Natural killer cell treated with Interleukin-12 subunit alpha and Interleukin-12 subunit beta and Interleukin-15 and Interleukin-18, amount 100 ng/mL, for 72 hours (primary cell): ENCODE data around the gene FBXL17. TPM values are rescaled to one million over a fixed set of nuclear protein-coding genes. Genes with fewer than 3 reads are reported as not detected.

Source experiments
- ATAC-seq, 2 donors: fragments of 150-1000 bp; cut with Tn5 transposase in 1 of 2; sonication (Bioruptor Pico), chemical (Tn5 transposase) in 1 of 2; 2 replicates each; pipeline ENCODE4 v1.10.0; 2021
- DNase-seq: peaks from one replicate; pipeline ENCODE4 v3.0.0; 2022; ENCODE audit warnings: low spot score
- H3K27ac Mint-ChIP-seq, 2 donors: 1 replicate in 1 of 2; 2 replicates in 1 of 2; pipeline ENCODE4 v1.8.0; 2022; ENCODE audit warnings: mixed read lengths in 2 of 2, mild to moderate bottlenecking in 1 of 2, moderate library complexity in 1 of 2
- H3K27me3 Mint-ChIP-seq, 2 donors: 1 replicate in 1 of 2; 2 replicates in 1 of 2; pipeline ENCODE4 v1.8.0; 2022; ENCODE audit warnings: mixed read lengths in 2 of 2
- H3K36me3 Mint-ChIP-seq: one replicate; pipeline ENCODE4 v1.8.0; 2022; ENCODE audit warnings: mixed read lengths
- H3K4me1 Mint-ChIP-seq, 2 donors: 1 replicate in 1 of 2; 2 replicates in 1 of 2; pipeline ENCODE4 v1.8.0; 2022; ENCODE audit warnings: low read depth in 2 of 2, mixed read lengths in 2 of 2, mild to moderate bottlenecking in 1 of 2
- H3K4me3 Mint-ChIP-seq: one replicate; pipeline ENCODE4 v1.8.0; 2022; ENCODE audit warnings: mixed read lengths
- H3K9me3 Mint-ChIP-seq: 2 replicates; pipeline ENCODE4 v1.8.0; 2022; ENCODE audit warnings: mixed read lengths
- total RNA-seq, 2 donors: library from RNA; stranded (reverse); gene quantifications; one replicate each; pipeline ENCODE4 v1.2.3, GENCODE V29; 2022

Gene FBXL17
- total RNA-seq, 2 donors from 2014 or later, result 11.5 to 14.1 TPM

DNA sequence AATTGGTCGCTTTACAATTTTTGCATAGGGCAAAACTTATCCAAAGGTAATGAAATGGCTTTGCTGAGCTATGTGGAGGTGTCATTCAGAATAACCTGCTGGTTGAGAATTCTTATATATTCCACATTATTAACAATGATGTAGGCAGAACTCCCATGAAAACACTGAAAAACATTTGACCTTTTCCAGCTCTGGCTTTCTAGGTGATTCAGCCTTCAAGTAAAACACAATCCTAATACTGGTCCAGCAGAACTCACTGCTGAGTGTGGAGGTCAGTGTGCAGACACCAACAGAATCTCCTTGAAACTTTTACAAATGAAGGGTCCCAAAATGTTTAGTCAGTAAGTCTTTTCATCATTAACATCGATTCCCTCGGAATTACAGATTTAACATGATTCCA lies 549.2 kb downstream of the FBXL17 start:
- ATAC-seq, result no peak
- no peak for DNase-seq
- Mint-ChIP-seq H3K9me3 (no peaks in the 10 kb centered on the region), H3K4me3 (no peak overlapping the region), H3K4me1 (no peaks in the 10 kb centered on the region), H3K36me3 (no peaks in the 10 kb centered on the region), H3K27ac (no peak overlapping the region), H3K27me3 (peaks cover 0 to 3% of the 10 kb centered on the region in 2 donors)

DNA sequence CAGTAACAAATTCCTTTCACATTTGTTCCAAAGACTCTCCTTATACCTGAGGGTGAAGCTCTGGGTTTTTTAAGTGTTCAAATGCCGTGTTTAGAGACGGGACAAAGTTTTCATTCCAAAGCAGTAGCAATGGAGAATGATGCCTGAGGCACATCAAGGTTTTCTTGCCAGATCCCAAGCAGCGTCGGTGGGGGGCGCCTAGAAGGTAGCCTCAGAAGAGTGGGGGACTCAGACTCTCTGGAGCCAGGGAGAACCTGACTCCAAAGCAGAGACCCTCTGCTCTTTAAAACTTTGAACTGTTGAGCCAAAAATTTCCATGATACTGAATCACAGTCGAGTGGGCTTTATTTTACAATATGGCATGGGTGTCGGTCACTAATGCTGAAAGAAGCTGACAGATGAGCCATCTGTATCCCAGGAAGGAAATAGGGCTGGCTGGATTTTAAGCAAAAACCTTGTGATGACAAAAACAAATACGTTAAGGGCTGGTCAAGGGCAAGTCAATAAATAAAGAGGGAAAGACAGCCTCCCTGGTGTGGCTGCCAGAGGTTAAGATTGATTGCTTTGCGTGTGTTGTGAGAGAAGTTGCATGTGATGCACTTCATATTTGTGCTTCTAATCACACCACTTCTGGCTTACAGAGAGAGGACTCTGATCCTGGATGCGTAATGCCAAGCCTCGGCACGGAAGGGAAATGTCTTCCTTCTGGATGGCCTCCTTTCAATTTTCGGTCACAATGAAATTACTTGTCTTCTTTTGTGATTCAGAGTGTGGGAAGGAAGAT lies 550.1 kb downstream of the FBXL17 start:
- ATAC-seq (no peak), DNase-seq (no peak)
- Mint-ChIP-seq H3K4me3 (no peak overlapping the region), H3K9me3 (no peaks in the 10 kb centered on the region), H3K36me3 (no peaks in the 10 kb centered on the region), H3K27me3 (peaks cover 3% of the 10 kb centered on the region in 2 donors), H3K4me1 (no peaks in the 10 kb centered on the region), H3K27ac (no peak overlapping the region)

DNA sequence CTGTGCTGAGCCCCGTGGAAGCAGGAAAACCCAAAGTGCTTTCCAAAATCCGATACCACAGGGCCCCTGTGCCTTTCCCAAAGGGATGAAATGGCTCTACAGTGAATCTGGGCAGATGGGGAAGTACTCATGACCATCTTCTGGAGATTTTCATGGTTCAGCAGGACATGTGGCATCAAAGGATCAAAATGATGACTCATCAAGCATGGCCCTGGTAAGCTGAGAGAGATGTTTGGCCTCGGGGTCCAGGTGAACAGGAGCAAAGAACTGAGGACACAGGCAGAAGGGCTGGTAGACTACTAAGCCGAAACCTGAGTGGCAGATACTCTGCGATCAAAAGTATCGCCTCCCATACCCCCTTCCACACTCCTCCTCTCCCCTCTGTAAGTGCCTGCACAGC lies 551.1 kb downstream of the FBXL17 start:
- H3K27ac Mint-ChIP-seq, result no peak overlapping the region
- no peak for ATAC-seq
- DNase-seq, result no peak

DNA sequence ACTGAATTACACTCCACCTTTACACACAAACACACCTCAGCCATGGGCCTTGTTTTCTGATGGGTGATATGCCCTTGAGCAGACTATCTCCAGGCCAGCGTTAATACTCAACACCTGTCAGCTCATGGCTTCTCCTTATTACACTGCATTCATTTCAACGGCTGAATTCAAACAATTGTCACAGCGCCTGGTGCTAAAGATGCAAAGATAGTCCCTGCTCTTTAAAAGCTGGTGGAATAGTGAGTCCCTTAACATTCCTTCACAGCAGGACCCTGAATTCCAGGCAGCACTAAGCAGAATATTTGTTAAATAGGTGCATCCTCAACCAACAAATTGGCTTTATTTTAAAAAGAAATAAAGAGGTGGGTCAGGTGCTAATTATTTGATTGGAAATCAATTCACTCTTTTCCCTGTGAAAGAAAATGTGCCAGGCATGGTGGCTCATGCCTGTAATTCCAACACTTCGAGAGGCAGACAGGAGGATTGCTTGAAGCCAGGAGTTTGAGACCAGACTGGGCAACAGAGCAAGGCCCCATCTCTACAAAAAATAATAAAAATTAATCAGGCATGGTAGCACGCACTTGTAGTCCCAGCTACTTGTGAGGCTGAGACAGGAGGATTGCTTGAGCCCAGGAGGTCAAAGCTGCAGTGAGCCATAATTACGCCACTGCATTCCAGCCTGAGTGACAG lies 555.4 kb downstream of the FBXL17 start:
- ATAC-seq (no peak), DNase-seq (no peak)
- H3K4me1 Mint-ChIP-seq, result no peaks in the 10 kb centered on the region
- no peak overlapping the region for H3K4me3 Mint-ChIP-seq
- no peaks in the 10 kb centered on the region for H3K9me3 Mint-ChIP-seq
- peaks cover 3 to 7% of the 10 kb centered on the region in 2 donors for H3K27me3 Mint-ChIP-seq
- no peak overlapping the region for H3K27ac Mint-ChIP-seq
- no peaks in the 10 kb centered on the region for H3K36me3 Mint-ChIP-seq

More for the DNA sequence above, 551.1 kb downstream of the FBXL17 start:
- Mint-ChIP-seq H3K9me3 (no peaks in the 10 kb centered on the region), H3K27me3 (peaks cover 3 to 7% of the 10 kb centered on the region in 2 donors), H3K4me3 (no peak overlapping the region), H3K4me1 (no peaks in the 10 kb centered on the region), H3K36me3 (no peaks in the 10 kb centered on the region)

DNA sequence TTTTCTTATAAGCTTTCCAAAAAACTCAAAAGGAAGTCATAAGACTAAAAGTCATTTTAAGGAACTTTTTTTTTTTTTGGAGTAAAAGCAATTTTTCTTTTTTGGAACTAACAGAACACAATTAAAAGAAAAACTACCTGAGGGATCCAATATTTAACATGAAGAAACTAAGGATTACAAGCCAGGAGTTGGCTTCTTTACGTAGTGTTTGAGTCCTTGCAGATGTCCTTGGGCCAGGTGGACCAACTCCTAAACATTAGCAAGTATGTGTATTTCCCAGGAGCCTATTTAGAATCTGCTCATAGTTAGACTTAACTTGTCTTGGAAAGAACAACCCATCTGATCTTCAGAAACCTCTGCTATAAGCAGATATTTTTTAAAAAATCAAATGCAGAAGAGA lies 557.1 kb downstream of the FBXL17 start:
- H3K4me3 Mint-ChIP-seq, result no peak overlapping the region
- H3K4me1 Mint-ChIP-seq, result no peaks in the 10 kb centered on the region
- DNase-seq, result no peak

DNA sequence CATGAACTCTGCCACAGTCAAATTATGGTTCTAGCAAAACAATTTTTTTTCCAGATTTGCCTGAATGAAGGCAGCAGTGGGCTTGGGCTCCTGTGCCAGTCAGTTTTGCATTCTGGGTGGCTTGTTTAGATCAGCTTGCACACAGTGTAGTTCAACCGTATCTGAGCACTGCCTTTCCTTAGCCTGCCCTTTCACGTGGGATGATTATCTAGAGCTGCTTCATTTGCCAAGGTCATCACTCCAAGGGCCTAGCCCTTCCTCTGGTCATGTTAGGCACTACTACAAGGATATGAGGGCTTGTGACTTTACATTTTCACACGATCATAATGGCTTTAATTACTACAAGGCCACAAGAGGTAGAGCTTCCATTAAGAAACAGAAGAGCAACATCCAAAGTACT lies 560.6 kb downstream of the FBXL17 start:
- Mint-ChIP-seq H3K27ac (no peak overlapping the region), H3K4me3 (no peak overlapping the region), H3K36me3 (no peaks in the 10 kb centered on the region), H3K4me1 (no peaks in the 10 kb centered on the region), H3K27me3 (peaks cover 0 to 5% of the 10 kb centered on the region in 2 donors), H3K9me3 (peaks cover 3% of the 10 kb centered on the region)
- ATAC-seq (no peak), DNase-seq (no peak)

More for the DNA sequence above, 557.1 kb downstream of the FBXL17 start:
- Mint-ChIP-seq H3K36me3 (no peaks in the 10 kb centered on the region), H3K9me3 (peaks cover 3% of the 10 kb centered on the region), H3K27me3 (peaks cover 2 to 7% of the 10 kb centered on the region in 2 donors), H3K27ac (no peak overlapping the region)
- no peak for ATAC-seq

DNA sequence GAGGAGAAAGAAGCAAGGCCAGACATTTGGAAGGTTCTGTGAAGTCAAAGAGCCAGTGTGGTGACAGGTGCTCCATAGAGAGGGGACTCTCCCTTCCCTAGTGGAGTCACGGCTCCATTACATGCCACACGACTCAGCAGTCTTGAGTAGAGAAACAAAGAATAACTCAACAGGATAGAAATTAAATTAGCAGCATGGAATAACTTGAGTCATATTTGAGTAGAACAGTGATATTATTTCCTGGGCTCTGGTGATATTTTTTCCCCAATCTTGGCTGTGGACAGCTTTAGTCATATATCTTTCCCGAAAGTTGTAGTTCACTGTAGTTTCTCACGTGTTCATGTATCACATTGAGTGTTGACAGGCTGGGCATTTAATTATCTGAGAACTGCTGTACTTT lies 561.5 kb downstream of the FBXL17 start:
- no peaks in the 10 kb centered on the region for H3K36me3 Mint-ChIP-seq
- peaks cover 3% of the 10 kb centered on the region for H3K9me3 Mint-ChIP-seq
- no peaks in the 10 kb centered on the region for H3K4me1 Mint-ChIP-seq
- no peak overlapping the region for H3K27ac Mint-ChIP-seq
- ATAC-seq (no peak), DNase-seq (no peak)
- H3K27me3 Mint-ChIP-seq, result peaks cover 0 to 5% of the 10 kb centered on the region in 2 donors
- no peak overlapping the region for H3K4me3 Mint-ChIP-seq

DNA sequence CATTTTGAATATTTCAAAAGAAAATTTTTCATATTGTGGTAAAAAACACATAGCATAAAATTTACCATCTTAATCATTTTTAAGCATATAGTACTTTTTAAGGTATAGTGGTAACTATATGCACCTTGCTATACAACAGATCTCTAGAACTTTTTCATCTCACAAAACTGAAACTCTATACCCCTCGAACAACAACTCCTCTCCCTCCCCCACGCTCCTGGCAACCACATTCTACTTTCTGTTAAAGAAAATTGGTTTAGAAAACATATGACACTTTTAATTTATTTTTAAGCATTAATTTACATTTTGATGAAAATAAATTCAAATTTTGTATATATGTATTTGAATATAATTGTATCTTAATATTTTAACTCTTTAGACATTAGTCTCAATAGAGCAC lies 563.9 kb downstream of the FBXL17 start:
- ATAC-seq (no peak), DNase-seq (no peak)
- Mint-ChIP-seq H3K36me3 (no peaks in the 10 kb centered on the region), H3K27ac (no peak overlapping the region), H3K27me3 (peaks cover 0 to 5% of the 10 kb centered on the region in 2 donors), H3K4me1 (no peaks in the 10 kb centered on the region), H3K9me3 (peaks cover 3% of the 10 kb centered on the region), H3K4me3 (no peak overlapping the region)

DNA sequence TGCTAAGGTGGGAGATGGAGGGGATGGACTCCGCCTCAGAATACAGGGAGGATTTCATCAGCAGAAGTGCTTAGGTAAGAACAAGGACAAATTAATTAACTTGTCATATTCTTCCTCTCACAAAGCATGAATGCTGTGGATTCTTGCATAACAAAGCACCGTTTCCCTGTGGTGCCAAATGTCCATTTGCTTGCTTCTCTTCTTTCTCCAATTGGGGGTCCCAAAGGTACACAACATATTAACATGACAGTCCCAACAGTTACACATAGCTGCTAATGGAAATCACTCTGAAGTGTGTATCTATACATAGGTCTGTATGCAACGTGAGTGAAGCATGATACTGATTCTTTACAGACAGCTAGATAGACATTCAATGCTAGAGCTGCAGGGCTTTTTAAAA lies 564.5 kb downstream of the FBXL17 start:
- peaks cover 0 to 5% of the 10 kb centered on the region in 2 donors for H3K27me3 Mint-ChIP-seq
- ATAC-seq, result no peak

DNA sequence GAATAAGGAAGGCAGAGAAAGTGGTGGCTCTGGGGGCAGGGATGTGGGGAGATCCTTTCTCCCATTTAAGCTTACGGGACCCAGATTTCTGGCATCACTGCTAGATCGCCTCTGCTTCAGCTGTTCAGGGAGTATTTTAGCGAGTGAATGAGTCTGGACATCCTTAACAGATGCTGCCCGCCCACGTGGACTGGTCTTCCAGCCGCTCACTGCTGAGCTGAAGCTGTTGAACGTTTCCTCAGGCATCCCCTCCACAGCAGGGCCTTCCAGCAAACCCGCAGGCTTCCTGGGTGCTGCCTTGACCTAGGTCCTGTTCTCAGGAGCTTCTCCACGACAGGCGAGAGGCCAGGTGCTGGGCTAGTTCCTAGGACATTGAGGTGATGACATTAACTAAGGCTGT lies 566.8 kb downstream of the FBXL17 start:
- no peak overlapping the region for H3K27ac Mint-ChIP-seq
- peaks cover 0 to 4% of the 10 kb centered on the region in 2 donors for H3K27me3 Mint-ChIP-seq
- no peak for DNase-seq
- ATAC-seq, result no peak
- H3K4me3 Mint-ChIP-seq, result no peak overlapping the region
- H3K4me1 Mint-ChIP-seq, result no peaks in the 10 kb centered on the region
- peaks cover under 1% of the 10 kb centered on the region for H3K9me3 Mint-ChIP-seq
- H3K36me3 Mint-ChIP-seq, result no peaks in the 10 kb centered on the region

More for the DNA sequence above, 564.5 kb downstream of the FBXL17 start:
- H3K4me1 Mint-ChIP-seq, result no peaks in the 10 kb centered on the region
- no peak overlapping the region for H3K27ac Mint-ChIP-seq
- H3K9me3 Mint-ChIP-seq, result peaks cover 3% of the 10 kb centered on the region
- H3K36me3 Mint-ChIP-seq, result no peaks in the 10 kb centered on the region
- H3K4me3 Mint-ChIP-seq, result no peak overlapping the region
- no peak for DNase-seq

DNA sequence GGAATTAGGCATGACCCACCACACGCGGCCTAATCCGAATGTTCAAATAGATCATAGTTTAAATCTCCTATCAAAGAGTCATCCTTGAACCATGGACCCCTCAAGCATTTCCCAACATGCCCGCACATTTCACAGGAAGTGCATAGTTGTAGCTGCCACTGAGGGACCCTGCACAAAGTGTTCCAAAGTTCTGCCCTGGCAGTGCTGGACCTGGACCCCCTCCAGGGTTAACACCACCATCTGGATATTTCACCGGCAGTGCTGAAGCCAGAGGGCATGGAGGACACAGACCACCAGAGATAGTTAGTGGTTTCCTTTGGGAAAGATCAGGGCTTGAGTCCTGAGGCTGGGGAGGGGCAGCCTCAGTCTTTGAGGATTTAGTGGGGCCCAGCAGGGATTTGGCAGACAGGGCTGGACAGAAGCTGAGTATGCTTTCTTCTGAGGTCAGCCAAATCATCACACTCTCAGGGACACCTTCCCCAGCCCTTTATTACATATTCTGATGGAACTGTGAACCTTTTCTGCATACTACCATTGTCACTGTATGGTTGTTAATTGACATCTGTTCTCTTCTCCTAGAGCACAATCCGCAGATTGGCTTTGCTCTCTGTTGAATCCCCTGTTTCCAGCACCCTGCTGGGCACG lies 567.6 kb downstream of the FBXL17 start:
- Mint-ChIP-seq H3K4me1 (no peaks in the 10 kb centered on the region), H3K4me3 (no peak overlapping the region), H3K36me3 (no peaks in the 10 kb centered on the region), H3K9me3 (no peaks in the 10 kb centered on the region), H3K27me3 (peaks cover 0 to 3% of the 10 kb centered on the region in 2 donors), H3K27ac (no peak overlapping the region)
- no peak for ATAC-seq
- DNase-seq, result no peak

DNA sequence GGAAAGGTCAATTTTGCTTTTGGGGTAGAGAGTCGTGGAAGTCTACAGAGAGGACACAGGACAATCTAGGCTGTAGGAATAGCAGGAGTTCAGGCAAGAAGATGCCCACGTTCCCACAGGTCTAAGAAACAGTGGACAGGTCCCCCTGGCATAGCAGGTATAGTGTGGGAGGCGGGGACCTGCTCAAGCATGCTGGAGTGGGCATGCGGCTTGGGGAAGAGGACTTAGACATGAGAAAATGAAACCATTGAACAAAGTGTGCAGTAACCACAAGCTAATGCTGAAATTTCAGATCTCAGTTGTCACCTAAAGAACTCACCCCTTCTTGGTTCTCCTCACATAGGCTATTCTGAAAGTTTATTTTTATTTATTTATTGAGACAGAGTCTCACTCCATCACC lies 568.3 kb downstream of the FBXL17 start:
- H3K27me3 Mint-ChIP-seq, result peaks cover 0 to 3% of the 10 kb centered on the region in 2 donors
- H3K27ac Mint-ChIP-seq, result no peak overlapping the region
- peak in 1 of 2 donors; percentile 5 for ATAC-seq

DNA sequence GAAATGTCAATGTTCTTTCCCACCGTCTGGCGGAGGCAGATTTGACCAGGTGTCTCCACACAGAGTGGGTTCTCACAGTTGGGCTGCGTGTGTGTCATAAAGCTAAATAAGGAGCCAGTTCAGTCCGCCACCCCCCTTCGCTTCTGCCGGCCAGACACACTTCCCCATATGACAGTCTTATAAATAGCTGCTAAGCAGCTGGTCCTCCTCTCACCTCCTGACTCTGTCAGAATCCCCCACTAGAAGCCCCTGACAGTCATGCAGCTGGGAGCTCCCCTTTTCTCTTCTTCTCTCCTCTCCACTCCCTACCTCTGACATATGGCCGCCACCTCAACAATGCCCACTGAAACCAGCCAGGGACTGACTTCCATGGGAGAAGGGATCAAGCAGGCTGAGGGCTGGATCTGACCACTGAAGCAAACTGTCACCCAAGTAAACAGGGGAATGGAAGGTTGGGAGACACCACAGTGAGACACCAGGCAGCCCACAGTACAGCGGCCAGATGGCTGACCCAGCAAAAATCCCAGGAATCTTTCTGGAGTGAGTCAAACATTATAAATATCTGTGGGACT lies 569.2 kb downstream of the FBXL17 start:
- H3K9me3 Mint-ChIP-seq, result no peaks in the 10 kb centered on the region
- no peaks in the 10 kb centered on the region for H3K4me1 Mint-ChIP-seq
- no peaks in the 10 kb centered on the region for H3K36me3 Mint-ChIP-seq
- H3K27ac Mint-ChIP-seq, result no peak overlapping the region
- no peak for ATAC-seq
- no peak for DNase-seq
- H3K27me3 Mint-ChIP-seq, result peaks cover 0 to 3% of the 10 kb centered on the region in 2 donors
- no peak overlapping the region for H3K4me3 Mint-ChIP-seq

More for the DNA sequence above, 568.3 kb downstream of the FBXL17 start:
- H3K4me1 Mint-ChIP-seq, result no peaks in the 10 kb centered on the region
- no peak overlapping the region for H3K4me3 Mint-ChIP-seq
- no peaks in the 10 kb centered on the region for H3K36me3 Mint-ChIP-seq
- no peak for DNase-seq
- no peaks in the 10 kb centered on the region for H3K9me3 Mint-ChIP-seq
